IMR-90 (cell line): ENCODE results near the gene RHEX. TPM values are rescaled to one million over a fixed set of nuclear protein-coding genes. Genes with fewer than 3 reads are reported as not detected.

Experiments
- ATAC-seq: fragments of 200-7000 bp; cut with Tn5 transposase; 2 replicates; pipeline ENCODE4 v1.9.1; 2020; ENCODE audit warnings: low read depth, mild to moderate bottlenecking, moderate library complexity
- BruUV-seq: library from RNA; stranded (reverse); fragments of 400-500 nt; replicated peaks from 2 replicates; lab custom pipeline; 2021; lab: Mats Ljungman, UMichigan
- CTCF ChIA-PET: fragments of 300-600 bp; formaldehyde crosslinking; extraction: SDS; loops from one replicate; lab custom pipeline; 2021; ENCODE audit warnings: antibody characterized with exemption; lab: Yijun Ruan, JAX
- POLR2A ChIA-PET: fragments of 300-600 bp; sonication (Branson Sonifier 250); formaldehyde crosslinking; loops from one replicate; lab custom pipeline; 2022; ENCODE audit warnings: antibody characterized with exemption; ENCODE audit not compliant: unreplicated experiment; lab: Charles Lee
- DNase-seq: peaks from one replicate; pipeline ENCODE4 v3.0.0; 2013
- H2AFZ ChIP-seq: replicated peaks from 2 replicates; pipeline ENCODE3; 2013; ENCODE audit warnings: low read length, mild to moderate bottlenecking; ENCODE audit not compliant: poor library complexity
- H2AK5ac ChIP-seq: 2 replicates; pipeline ENCODE4 v1.6.1; 2013; ENCODE audit warnings: low read depth, low read length, inconsistent platforms
- H2AK9ac ChIP-seq: replicated peaks from 2 replicates; pipeline ENCODE3; 2013; ENCODE audit warnings: mild to moderate bottlenecking, low read depth, low read length, moderate library complexity; ENCODE audit not compliant: poor library complexity
- H2BK120ac ChIP-seq: 2 replicates; pipeline ENCODE4 v1.6.1; 2013; ENCODE audit warnings: low read depth, low read length, inconsistent platforms
- H2BK15ac ChIP-seq: 3 replicates; pipeline ENCODE4 v1.6.1; 2013; ENCODE audit warnings: low read depth, low read length, inconsistent platforms
- H2BK20ac ChIP-seq: 2 replicates; pipeline ENCODE4 v1.6.1; 2013; ENCODE audit warnings: low read depth, mild to moderate bottlenecking, inconsistent platforms, low read length, moderate library complexity
- H2BK5ac ChIP-seq: 2 replicates; pipeline ENCODE4 v1.6.1; 2013; ENCODE audit warnings: mild to moderate bottlenecking, low read depth, low read length, inconsistent platforms; ENCODE audit not compliant: poor library complexity, severe bottlenecking
- H3K14ac ChIP-seq: replicated peaks from 2 replicates; pipeline ENCODE4 v1.6.1; 2013; ENCODE audit warnings: low read depth, low read length, inconsistent platforms
- H3K18ac ChIP-seq: 2 replicates; pipeline ENCODE4 v1.6.1; 2013; ENCODE audit warnings: low read depth, low read length, control low read depth
- H3K23ac ChIP-seq: 2 replicates; pipeline ENCODE4 v1.6.1; 2013; ENCODE audit warnings: low read depth, low read length, inconsistent platforms
- H3K27ac ChIP-seq: 2 replicates; pipeline ENCODE4 v1.5.1; 2013; ENCODE audit warnings: mild to moderate bottlenecking, control low read depth, low read length; ENCODE audit not compliant: insufficient read depth
- H3K27me3 ChIP-seq: 2 replicates; pipeline ENCODE4 v1.6.1; 2013; ENCODE audit warnings: low read length; ENCODE audit not compliant: control insufficient read depth, insufficient read depth
- H3K36me3 ChIP-seq: 2 replicates; pipeline ENCODE4 v1.6.1; 2013; ENCODE audit warnings: low read length, mixed read lengths; ENCODE audit not compliant: control insufficient read depth, insufficient read depth
- H3K4ac ChIP-seq: 2 replicates; pipeline ENCODE4 v1.6.1; 2013; ENCODE audit warnings: low read depth, low read length, inconsistent platforms
- H3K4me1 ChIP-seq: 2 replicates; pipeline ENCODE4 v1.6.1; 2013; ENCODE audit warnings: low read length, mixed read lengths; ENCODE audit not compliant: control insufficient read depth, insufficient read depth
- H3K4me2 ChIP-seq: 2 replicates; pipeline ENCODE4 v1.6.1; 2013; ENCODE audit warnings: low read depth, mild to moderate bottlenecking, control low read depth, low read length, moderate library complexity
- H3K4me3 ChIP-seq: 2 replicates; pipeline ENCODE4 v1.5.1; 2013; ENCODE audit warnings: low read depth, mild to moderate bottlenecking, control low read depth, low read length, moderate library complexity; ENCODE audit not compliant: insufficient read depth
- H3K56ac ChIP-seq: 2 replicates; pipeline ENCODE4 v1.6.1; 2013; ENCODE audit warnings: low read length, inconsistent platforms; ENCODE audit not compliant: insufficient read depth; ENCODE audit errors: extremely low read depth
- H3K79me1 ChIP-seq, 2 experiments: 2 replicates each; pipeline ENCODE4 v1.6.1; 2013; ENCODE audit warnings: low read length in 2 of 2, inconsistent platforms in 1 of 2, low read depth in 1 of 2
- H3K9ac ChIP-seq: 2 replicates; pipeline ENCODE4 v1.6.1; 2013; ENCODE audit warnings: low read depth, low read length, control low read depth
- H3K9me1 ChIP-seq: 2 replicates; pipeline ENCODE4 v1.6.1; 2013; ENCODE audit warnings: low read length, inconsistent platforms; ENCODE audit not compliant: insufficient read depth
- H3K9me3 ChIP-seq: 2 replicates; pipeline ENCODE4 v1.6.1; 2013; ENCODE audit warnings: low read length; ENCODE audit not compliant: control insufficient read depth, insufficient read depth
- H4K20me1 ChIP-seq: 2 replicates; pipeline ENCODE4 v1.6.1; 2013; ENCODE audit warnings: low read length, inconsistent platforms; ENCODE audit not compliant: insufficient read depth
- H4K5ac ChIP-seq: 2 replicates; pipeline ENCODE4 v1.6.1; 2013; ENCODE audit warnings: mild to moderate bottlenecking, low read depth, low read length, control low read depth
- H4K8ac ChIP-seq, 2 experiments: 2 replicates each; pipeline ENCODE4 v1.6.1; 2013; ENCODE audit warnings: low read depth in 2 of 2, low read length in 2 of 2, control low read depth in 1 of 2, inconsistent platforms in 1 of 2
- H4K91ac ChIP-seq: 2 replicates; pipeline ENCODE4 v1.6.1; 2013; ENCODE audit warnings: low read depth, low read length, inconsistent platforms; ENCODE audit not compliant: insufficient read depth
- CTCF ChIP-seq: conservative IDR thresholded peaks from 2 replicates; pipeline ENCODE4 v1.5.1; 2012; ENCODE audit warnings: mild to moderate bottlenecking, low read depth, low read length, improper control_type of control experiment
- MXI1 ChIP-seq: IDR thresholded peaks from 2 replicates; pipeline ENCODE4 v1.6.1; 2012; ENCODE audit warnings: low read depth, mild to moderate bottlenecking, low read length, moderate library complexity, borderline replicate concordance
- RAD21 ChIP-seq: IDR thresholded peaks from 2 replicates; pipeline ENCODE4 v1.6.1; 2012; ENCODE audit warnings: low read length, improper control_type of control experiment
- RCOR1 ChIP-seq: IDR thresholded peaks from 2 replicates; pipeline ENCODE4 v1.6.1; 2012; ENCODE audit warnings: mild to moderate bottlenecking, low read length, improper control_type of control experiment; ENCODE audit not compliant: insufficient replicate concordance
- SMC3 ChIP-seq: fragments of 150-350 bp; IDR thresholded peaks from 2 replicates; pipeline ENCODE4 v1.6.1; 2016; ENCODE audit warnings: low read depth, mild to moderate bottlenecking, antibody characterized with exemption, low read length, moderate library complexity
- WGBS, 2 experiments: methylation state at CpG; one replicate each; pipeline versions ENCODE4 v1.1.5 to v1.1.7; 2013; ENCODE audit warnings: missing lambda C conversion rate in 2 of 2; ENCODE audit not compliant: insufficient read length in 1 of 2; ENCODE audit errors: extremely low coverage in 2 of 2; 5-methylcytosine and 5-hydroxymethylcytosine counted together
- dilution Hi-C: fragments of 300-500 bp; cut with HindIII; formaldehyde crosslinking; loops from one replicate; pipeline ENCODE4 v1.14.3; 2018; ENCODE audit warnings: low sequenced_read_pairs; ENCODE audit not compliant: unreplicated experiment
- in situ Hi-C: fragments of 300-500 bp; cut with MboI; formaldehyde crosslinking; loops from 3 replicates; pipeline ENCODE4 v1.14.3; 2019; ENCODE audit warnings: low sequenced_read_pairs, inconsistent platforms, mixed read lengths
- intact Hi-C: fragments of 100-400 bp; cut with micrococcal nuclease; formaldehyde crosslinking; loops from 2 replicates; pipeline ENCODE4 v1.10.0; 2022
- polyA plus RNA-seq, 3 experiments: library from polyadenylated mRNA; depleted of rRNA; stranded (reverse); fragments of >200 nt; gene quantifications; 2 replicates each; pipeline ENCODE4 v1.2.3, GENCODE V29; 2012; ENCODE audit warnings: low replicate concordance in 1 of 3
- total RNA-seq: library from RNA; depleted of rRNA; stranded (reverse); fragments of >200 nt; gene quantifications from 2 replicates; pipeline ENCODE4 v1.2.3, GENCODE V29; 2012

The RHEX gene
- total and polyA plus RNA-seq, 2 of the 4 experiments (the other 2 are of a cell fraction), result not detected

DNA sequence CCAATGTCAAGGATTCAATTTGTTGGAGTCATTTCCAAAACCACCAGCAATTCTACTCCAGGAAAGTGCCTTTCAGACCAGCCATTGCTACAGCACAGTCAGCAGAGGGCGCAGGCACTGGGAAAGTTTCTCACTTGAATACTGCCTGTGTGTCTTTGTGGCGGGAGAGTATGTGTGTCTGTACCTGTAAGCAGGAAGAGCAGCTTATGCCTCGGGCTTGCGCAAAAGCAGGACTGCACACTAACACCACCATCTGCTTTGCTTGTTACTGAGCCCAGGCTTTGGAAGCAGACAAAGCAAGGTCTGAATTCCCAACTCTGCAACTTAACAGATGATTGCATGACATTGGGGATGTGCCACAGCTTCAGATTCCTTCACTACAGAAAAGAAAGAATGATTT is 22.3 kb upstream of the RHEX start:
- Histone ChIP-seq H2AK5ac (no peak overlapping the region), H3K4me2 (no peak overlapping the region), H4K91ac (no peak overlapping the region), H2BK15ac (no peak overlapping the region), H3K4me1 (no peaks in the 10 kb centered on the region), H2BK20ac (no peak overlapping the region), H3K4me3 (no peak overlapping the region), H4K8ac (no peak overlapping the region), H3K4ac (no peak overlapping the region), H3K27ac (no peak overlapping the region), H3K18ac (no peak overlapping the region), H3K23ac (no peak overlapping the region), H3K14ac (no peak overlapping the region), H4K5ac (no peak overlapping the region), H3K9me3 (peaks cover 4% of the 10 kb centered on the region), H3K27me3 (peaks cover 41% of the 10 kb centered on the region), H2BK120ac (no peak overlapping the region), H3K9ac (no peak overlapping the region), H4K20me1 (no peaks in the 10 kb centered on the region), H3K56ac (no peak overlapping the region), H3K79me1 (no peaks in the 10 kb centered on the region), H3K36me3 (no peaks in the 10 kb centered on the region), H2AK9ac (peak overlapping the region; percentile 39), H3K9me1 (no peaks in the 10 kb centered on the region), H2AFZ (peak overlapping the region; percentile 47), H2BK5ac (no peak overlapping the region)
- WGBS, 2 experiments, result no CpG with 5 or more reads among the region's 4 CpGs
- no TSS peak for BruUV-seq
- intact Hi-C loops, result loop anchor here (1.0 kb wide), 1 partner anchor 76 kb away; no protein-coding TSS in a partner anchor
- CTCF ChIA-PET, result interaction anchor here (0.8 to 1.3 kb wide), 5 partner anchors 12 to 43 kb away, joined by 3 to 5 read pairs (median 4); partner anchors contain the start of gene RAB7B
- in situ Hi-C loops, result no loop called here
- ATAC-seq (peak; percentile 92), DNase-seq (peak; percentile 62)
- POLR2A ChIA-PET, result no interaction called here
- TF ChIP-seq SMC3, result peak; percentile 74
- TF ChIP-seq MXI1, result no peak
- TF ChIP-seq RCOR1, result no peak
- peak; percentile 76 for TF ChIP-seq CTCF
- TF ChIP-seq RAD21, result peak; percentile 56
- dilution Hi-C loops, result no loop called here
